Heart left ventricle (tissue), 16 donors: Measurements from ENCODE around the gene GTF2F1. TPM values are rescaled to one million over a fixed set of nuclear protein-coding genes. Genes with fewer than 3 reads are reported as not detected.

Experiments
- ATAC-seq, 4 donors: fragments of 200-7000 bp; cut with Tn5 transposase; one replicate each; pipeline ENCODE4 v1.9.1; 2020 to 2022; ENCODE audit warnings: moderate library complexity in 4 of 4, mild to moderate bottlenecking in 3 of 4, moderate number of reproducible peaks in 1 of 4
- DNase-seq, 5 donors: peaks; one replicate each; pipeline ENCODE4 v3.0.0-alpha.2; 2020
- H3K27ac ChIP-seq, 12 donors: fragments of 200-600 bp; sonication (generic) in 4 of 12; one replicate each; pipeline versions ENCODE4 v1.5.0 to v1.8.0; 2016 to 2022; ENCODE audit warnings: mild to moderate bottlenecking in 2 of 12
- H3K27me3 ChIP-seq, 9 donors: fragments of 200-600 bp; sonication (generic) in 2 of 9; one replicate each; pipeline versions ENCODE4 v1.5.1 to v1.8.0; 2016 to 2022; ENCODE audit warnings: mild to moderate bottlenecking in 3 of 9
- H3K36me3 ChIP-seq, 9 donors: fragments of 200-600 bp; sonication (generic) in 2 of 9; one replicate each; pipeline versions ENCODE4 v1.5.0 to v1.8.0; 2018 to 2022; ENCODE audit warnings: mild to moderate bottlenecking in 2 of 9
- H3K4me1 ChIP-seq, 12 donors: fragments of 200-600 bp; sonication (generic) in 4 of 12; one replicate each; pipeline versions ENCODE4 v1.5.0 to v1.8.0; 2016 to 2022; ENCODE audit warnings: mild to moderate bottlenecking in 3 of 12
- H3K4me3 ChIP-seq, 12 donors: fragments of 200-600 bp; sonication (generic) in 4 of 12; one replicate each; pipeline versions ENCODE4 v1.5.0 to v1.8.0; 2017 to 2022; ENCODE audit warnings: mild to moderate bottlenecking in 9 of 12, moderate library complexity in 4 of 12
- H3K9me3 ChIP-seq, 12 donors: fragments of 200-600 bp; sonication (generic) in 4 of 12; one replicate each; pipeline versions ENCODE4 v1.5.0 to v1.8.0; 2016 to 2022; ENCODE audit warnings: mild to moderate bottlenecking in 1 of 12
- CTCF ChIP-seq, 12 donors: fragments of 200-600 bp; sonication (generic) in 4 of 12; IDR thresholded peaks; one replicate each; pipeline versions ENCODE4 v1.5.0 to v1.8.0; 2018 to 2022; ENCODE audit warnings: antibody characterized with exemption in 12 of 12, mild to moderate bottlenecking in 5 of 12
- POLR2A ChIP-seq, 2 donors: fragments of 450-650 bp; IDR thresholded peaks; one replicate each; pipeline ENCODE4 v1.6.1; 2017; ENCODE audit warnings: antibody characterized with exemption in 2 of 2, mild to moderate bottlenecking in 2 of 2, moderate library complexity in 2 of 2
- WGBS, 4 donors: extraction: QIAGEN DNeasy Blood & Tissue Kit in 2 of 4; methylation state at CpG; one replicate each; pipeline versions ENCODE4 v1.1.5 to v1.1.7; 2013 to 2018; 5-methylcytosine and 5-hydroxymethylcytosine counted together
- intact Hi-C, 10 donors: fragments of 100-400 bp; cut with DNase I; formaldehyde crosslinking; loops; one replicate each; pipeline versions ENCODE4 v1.11.1 to v1.14.2; 2022
- long read RNA-seq, 3 donors: library from polyadenylated mRNA; unstranded; transcript quantifications; one replicate each; pipeline ENCODE4 v2.0.0, GENCODE V29; 2020 to 2021
- polyA plus RNA-seq, 2 donors: library from polyadenylated mRNA; stranded (reverse); fragments of 200-250 nt; gene quantifications; one replicate each; pipeline ENCODE4 v1.2.3, GENCODE V29; 2013
- total RNA-seq, 9 donors: library from RNA; depleted of rRNA in 2 of 9; stranded (reverse); fragments of >200 nt in 2 of 9; fragmentation: NEBNext Ultra II Directional in 3 of 9; extraction: Animal tissue kit (Norgen Biotek cat#: 25700) in 3 of 9; gene quantifications; one replicate each; pipeline versions ENCODE4 v1.1.0 to v1.2.4, GENCODE V29; 2016 to 2023
- donor health status: ischemic (EF 13 %, LVEDD 7.1; RV severe dilation, severe dysfunction).
- donor health status: healthy with polysubstance abuse.
- donor health status: DM: no; HTN: yes; CAD: no.
- donor health status: DM: no; HTN: no; CAD: no.
- donor health status: ischemic (EF 25% LVEDD 6.9; RV normal size, moderate dysfunction).
- donor health status: ischemic (EF 25% LVEDD 5.7; RV mildly dilated, moderate dysfunction).
- donor health status: healthy.
- donor health status: DM: yes; HTN: yes; CAD: no.
- donor health status: ischemic (EF 35%, LVEDD 5.7; RV mildly dilated, moderate dysfunction).
- donor health status: nonischemic (EF 11% LVEDD 7.7; RV severe dilation, severe dysfunction).
- donor health status: DM: yes; HTN: yes; CAD: no.
- donor health status: PGD.
- donor health status: ischemic (EF 29% LVEDD 5.4; RV normal size, mild dysfunction).
- donor health status: nonischemic (EF 23%, LVEDD 6.1; RV moderate dilation, normal function).

GTF2F1 gene, protein sequence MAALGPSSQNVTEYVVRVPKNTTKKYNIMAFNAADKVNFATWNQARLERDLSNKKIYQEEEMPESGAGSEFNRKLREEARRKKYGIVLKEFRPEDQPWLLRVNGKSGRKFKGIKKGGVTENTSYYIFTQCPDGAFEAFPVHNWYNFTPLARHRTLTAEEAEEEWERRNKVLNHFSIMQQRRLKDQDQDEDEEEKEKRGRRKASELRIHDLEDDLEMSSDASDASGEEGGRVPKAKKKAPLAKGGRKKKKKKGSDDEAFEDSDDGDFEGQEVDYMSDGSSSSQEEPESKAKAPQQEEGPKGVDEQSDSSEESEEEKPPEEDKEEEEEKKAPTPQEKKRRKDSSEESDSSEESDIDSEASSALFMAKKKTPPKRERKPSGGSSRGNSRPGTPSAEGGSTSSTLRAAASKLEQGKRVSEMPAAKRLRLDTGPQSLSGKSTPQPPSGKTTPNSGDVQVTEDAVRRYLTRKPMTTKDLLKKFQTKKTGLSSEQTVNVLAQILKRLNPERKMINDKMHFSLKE
- total RNA-seq, result 10 to 100 TPM; 20.8 to 41.8 (median 29.8) TPM
- 10 to 100 TPM; 26.9 to 58.2 TPM for polyA plus RNA-seq
- long read RNA-seq, donor 1, transcript GTF2F1-201 (13 exons, 2,731 nt), result major isoform, 40 of 66 reads
- long read RNA-seq, donor 1, partial matches to known transcripts, result 21 of 66 reads
- long read RNA-seq, donor 1, other reads (novel, unspliced or antisense), result 5 of 66 reads
- long read RNA-seq, donor 2, transcript GTF2F1-201 (13 exons, 2,731 nt), result major isoform, 193 of 230 reads
- long read RNA-seq, donor 2, partial matches to known transcripts, result 26 of 230 reads
- long read RNA-seq, donor 2, other reads (novel, unspliced or antisense), result 11 of 230 reads
- long read RNA-seq, donor 3, transcript GTF2F1-201 (13 exons, 2,731 nt), result major isoform, 30 of 60 reads
- long read RNA-seq, donor 3, partial matches to known transcripts, result 11 of 60 reads
- long read RNA-seq, donor 3, other reads (novel, unspliced or antisense), result 19 of 60 reads

DNA sequence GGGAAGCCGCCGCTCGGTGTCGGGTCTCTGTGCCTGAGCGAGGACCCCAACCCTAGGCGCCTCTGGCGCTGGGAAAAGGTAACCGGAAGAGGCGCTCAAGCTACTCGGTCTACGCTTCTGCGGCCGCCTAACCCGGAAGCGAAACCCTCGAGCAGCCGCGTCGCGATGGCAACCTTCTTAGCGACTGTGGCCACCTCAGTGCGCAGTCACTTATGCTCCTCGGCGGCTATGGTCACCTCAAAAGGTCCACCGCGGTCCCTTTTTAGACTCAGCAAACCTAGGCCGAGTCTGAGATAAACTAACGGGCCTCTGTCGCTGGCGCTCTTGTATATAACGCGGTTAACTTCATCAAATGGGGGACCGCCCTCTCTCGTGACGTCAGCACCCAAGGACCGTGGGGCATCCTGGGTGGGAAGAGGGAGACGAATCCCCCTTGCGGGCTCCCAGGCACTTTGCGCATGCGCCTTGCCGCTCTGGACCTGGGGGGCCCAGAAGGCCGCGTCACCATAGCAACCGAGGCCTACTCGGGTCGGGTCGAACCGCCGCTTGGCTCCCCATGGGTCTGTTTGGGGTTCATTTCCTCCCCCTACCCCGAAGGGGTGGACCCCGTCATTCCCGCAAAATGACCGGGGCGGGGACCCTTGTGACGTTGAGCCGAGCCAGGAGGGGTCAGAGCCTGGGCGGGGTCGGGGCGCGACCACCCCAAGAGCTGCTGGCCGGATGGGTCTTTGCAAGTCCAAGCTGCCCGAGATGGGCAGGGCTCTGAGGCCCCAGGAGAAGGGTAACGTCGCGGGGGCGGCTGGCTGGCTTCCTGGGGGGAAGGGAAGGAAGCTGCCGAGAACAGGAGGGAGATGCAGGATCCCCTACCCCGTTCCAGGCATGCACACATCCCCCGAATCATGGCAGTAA is at the start of gene GTF2F1:
Gene GTF2F1 (minus strand): TSS at position 91 of the 909 bp plus-strand sequence. CDS start 169 bp downstream, outside the sequence.
- H3K4me3 ChIP-seq, result peak within 1 kb of the TSS; percentile 60 to 99 (median 81)
- no peaks in the 10 kb centered on the region for H3K27me3 ChIP-seq
- 0 to 1% (median 1%) methylated on average over 44 to 69 of the region's 69 CpGs for WGBS, 4 donors
- intact Hi-C loops, result loop anchor here in 6 of 10 donors (1.0 to 5.0 kb wide), 6 partner anchors 20 to 1926 kb away; partner anchors contain the start of genes ALKBH7 (in 2 of the 6), CLPP (in 1 of the 6) and KHSRP (in 1 of the 6)
- DNase-seq (peak; percentile 96 to 98 (median 98)), ATAC-seq (peak; percentile 92 to 96 (median 94))
- peak within 1 kb of the TSS; percentile 87 to 98 (median 94) for H3K27ac ChIP-seq
- peaks cover 0 to 17% (median 10%) of the 10 kb centered on the region in 12 donors for H3K4me1 ChIP-seq
- peaks cover 0 to 36% (median 28%) of the 10 kb centered on the region in 9 donors for H3K36me3 ChIP-seq
- H3K9me3 ChIP-seq, result no peaks in the 10 kb centered on the region
- TF ChIP-seq CTCF (IDR thresholded peaks at IDR 0.05), result peak in 4 of 12 donors; percentile 15 to 33 (median 25)
- peak in 1 of 2 donors; percentile 40 for TF ChIP-seq POLR2A (IDR thresholded peaks at IDR 0.05)

DNA sequence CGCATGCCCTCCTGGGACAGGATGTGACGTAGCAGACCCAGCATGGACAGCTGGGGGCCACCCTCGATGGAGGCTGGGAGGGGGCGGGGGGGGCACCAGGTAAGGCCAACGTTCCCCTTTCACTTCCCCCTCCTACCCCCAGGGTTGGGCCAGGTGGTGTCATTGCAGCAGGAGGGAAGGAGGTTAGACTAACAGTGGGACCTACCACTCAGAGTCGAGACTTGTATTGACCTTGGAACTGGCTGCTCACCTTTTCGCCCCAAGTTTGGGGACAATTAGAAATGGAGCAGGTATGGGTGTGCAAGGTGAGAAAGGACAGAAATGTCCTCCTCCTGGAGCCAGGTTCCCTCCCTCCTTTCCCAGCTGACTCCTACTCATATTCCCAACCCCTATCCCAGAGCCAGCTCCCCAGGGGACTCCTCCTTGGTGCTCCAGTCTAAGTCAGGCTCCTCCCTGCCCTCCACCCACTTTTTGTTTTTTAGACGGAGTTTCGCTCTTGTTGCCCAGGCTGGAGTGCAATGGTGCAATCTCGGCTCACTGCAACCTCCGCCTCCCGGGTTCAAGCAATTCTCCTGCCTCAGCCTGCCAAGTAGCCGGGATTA is 49.2 kb upstream of the GTF2F1 start:
- no peak for ATAC-seq
- Histone ChIP-seq H3K27ac (no peak overlapping the region), H3K36me3 (peaks cover 0 to 25% (median 0%) of the 10 kb centered on the region in 9 donors), H3K4me3 (no peak overlapping the region), H3K4me1 (no peaks in the 10 kb centered on the region), H3K9me3 (peaks cover 0 to 18% (median 0%) of the 10 kb centered on the region in 12 donors), H3K27me3 (no peaks in the 10 kb centered on the region)
- intact Hi-C loops, result no loop called here
- WGBS, 4 donors, result 83 to 88% (median 88%) methylated on average over 12 to 13 of the region's 13 CpGs
- TF ChIP-seq CTCF (IDR thresholded peaks at IDR 0.05) (no peak), POLR2A (IDR thresholded peaks at IDR 0.05) (no peak)
- no peak for DNase-seq

GRCh38 chr19:6440905-6441304 is 47.9 kb upstream of the GTF2F1 start:
- TF ChIP-seq POLR2A (IDR thresholded peaks at IDR 0.05), result no peak
- no peak for TF ChIP-seq CTCF (IDR thresholded peaks at IDR 0.05)
- no peak overlapping the region for H3K4me3 ChIP-seq
- peaks cover 0 to 9% (median 0%) of the 10 kb centered on the region in 12 donors for H3K9me3 ChIP-seq
- intact Hi-C loops, result no loop called here
- no peaks in the 10 kb centered on the region for H3K4me1 ChIP-seq
- DNase-seq (no peak), ATAC-seq (no peak)
- H3K27me3 ChIP-seq, result no peaks in the 10 kb centered on the region
- H3K36me3 ChIP-seq, result peaks cover 0 to 12% (median 0%) of the 10 kb centered on the region in 9 donors
- 79 to 91% (median 86%) methylated on average over 3 of the region's 3 CpGs for WGBS, 4 donors
- H3K27ac ChIP-seq, result no peak overlapping the region
